ENCODE measurements around the gene SYT1.

DNA sequence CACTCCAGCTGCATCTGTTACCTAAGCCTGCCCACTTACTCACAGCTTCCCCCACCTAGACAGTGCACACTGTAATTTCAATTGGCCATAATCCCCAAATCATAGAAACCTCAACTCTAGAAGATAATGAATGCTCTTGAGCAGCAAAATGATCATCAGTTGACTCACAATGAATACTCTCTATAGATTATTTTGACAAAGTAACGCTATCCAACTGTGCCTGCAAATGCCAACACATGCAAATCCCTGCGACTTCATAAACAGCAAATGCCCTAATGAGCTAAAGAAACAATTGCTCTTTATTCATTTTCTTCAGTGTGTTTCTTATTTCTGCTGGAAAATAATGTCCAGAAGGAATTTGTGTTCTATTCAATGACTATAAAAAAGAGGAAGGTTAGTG is 506.7 kb downstream of the SYT1 start:
- TF ChIP-seq, protein P1, sequence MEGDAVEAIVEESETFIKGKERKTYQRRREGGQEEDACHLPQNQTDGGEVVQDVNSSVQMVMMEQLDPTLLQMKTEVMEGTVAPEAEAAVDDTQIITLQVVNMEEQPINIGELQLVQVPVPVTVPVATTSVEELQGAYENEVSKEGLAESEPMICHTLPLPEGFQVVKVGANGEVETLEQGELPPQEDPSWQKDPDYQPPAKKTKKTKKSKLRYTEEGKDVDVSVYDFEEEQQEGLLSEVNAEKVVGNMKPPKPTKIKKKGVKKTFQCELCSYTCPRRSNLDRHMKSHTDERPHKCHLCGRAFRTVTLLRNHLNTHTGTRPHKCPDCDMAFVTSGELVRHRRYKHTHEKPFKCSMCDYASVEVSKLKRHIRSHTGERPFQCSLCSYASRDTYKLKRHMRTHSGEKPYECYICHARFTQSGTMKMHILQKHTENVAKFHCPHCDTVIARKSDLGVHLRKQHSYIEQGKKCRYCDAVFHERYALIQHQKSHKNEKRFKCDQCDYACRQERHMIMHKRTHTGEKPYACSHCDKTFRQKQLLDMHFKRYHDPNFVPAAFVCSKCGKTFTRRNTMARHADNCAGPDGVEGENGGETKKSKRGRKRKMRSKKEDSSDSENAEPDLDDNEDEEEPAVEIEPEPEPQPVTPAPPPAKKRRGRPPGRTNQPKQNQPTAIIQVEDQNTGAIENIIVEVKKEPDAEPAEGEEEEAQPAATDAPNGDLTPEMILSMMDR (conservative IDR thresholded peaks at IDR 0.05 in 1 of 2, IDR thresholded peaks at IDR 0.05 in 1 of 2; ENCODE audit: low read depth in 1 of 2, low read length in 2 of 2): no peak
- TF ChIP-seq EZH2 (IDR thresholded peaks at IDR 0.05; ENCODE audit: low read length, missing control alignments): no peak
